ENCODE results near the gene PXMP2. TPM values are rescaled to one million over a fixed set of nuclear protein-coding genes. Genes with fewer than 3 reads are reported as not detected.

Gene PXMP2
- 28.0 and 36.6 TPM in 2 replicates for total RNA-seq (2014; rRNA removed; shearing (Covaris generic))

DNA sequence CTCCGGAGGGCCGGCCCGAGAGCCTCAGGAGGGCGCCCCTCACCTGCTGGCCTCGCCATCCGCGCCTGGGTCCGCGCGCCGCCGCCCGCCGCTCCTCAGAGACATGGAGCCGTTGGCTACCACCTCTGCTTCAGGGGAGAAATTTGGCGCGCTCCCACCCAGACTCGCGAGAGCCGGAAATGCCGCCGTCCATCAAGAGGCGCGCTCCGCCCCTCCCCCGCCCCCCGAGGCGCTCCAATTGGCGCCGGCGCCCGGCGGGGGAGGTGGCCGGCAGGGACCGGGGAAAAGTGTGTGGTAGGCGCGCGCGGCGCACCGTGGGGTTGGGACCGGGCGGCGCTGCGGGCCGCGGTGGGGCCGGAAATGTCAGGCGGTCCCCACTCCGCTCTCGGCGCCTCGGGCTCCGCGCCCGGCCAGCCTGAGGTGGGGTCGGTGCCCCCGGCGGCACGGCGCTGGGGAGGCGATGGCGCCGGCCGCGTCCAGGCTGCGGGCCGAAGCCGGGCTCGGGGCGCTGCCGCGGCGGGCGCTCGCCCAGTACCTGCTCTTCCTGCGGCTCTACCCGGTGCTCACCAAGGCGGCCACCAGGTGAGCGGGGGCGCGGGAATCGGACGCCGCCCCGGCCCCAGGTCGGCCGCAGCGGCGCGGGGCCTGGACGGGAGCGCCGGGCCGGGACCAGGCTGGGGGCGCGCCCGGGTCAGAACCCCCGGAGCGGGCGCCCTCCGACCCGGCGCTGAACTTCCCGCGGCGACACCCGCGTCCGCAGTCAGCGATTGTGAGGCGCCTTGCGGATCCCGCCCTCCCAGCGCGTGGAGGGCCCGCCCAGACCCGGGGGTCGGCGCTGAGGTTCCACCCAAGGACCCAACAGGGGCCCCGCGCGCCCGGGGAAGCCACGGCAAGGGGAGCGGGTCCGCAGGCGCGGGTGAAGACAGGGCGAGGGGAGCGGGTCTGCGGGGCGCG, at the start of gene PXMP2, which contains the start of gene POLE:
Gene PXMP2 (plus strand): TSS at position 377 of the 954 bp plus-strand sequence. CDS start 84 bp downstream, at position 461.
Gene POLE (minus strand): TSS at position 132 of the 954 bp plus-strand sequence. CDS start 27 bp downstream, at position 105.
- peak; percentile 82 for DNase-seq (ENCODE audit: low spot score)

DNA sequence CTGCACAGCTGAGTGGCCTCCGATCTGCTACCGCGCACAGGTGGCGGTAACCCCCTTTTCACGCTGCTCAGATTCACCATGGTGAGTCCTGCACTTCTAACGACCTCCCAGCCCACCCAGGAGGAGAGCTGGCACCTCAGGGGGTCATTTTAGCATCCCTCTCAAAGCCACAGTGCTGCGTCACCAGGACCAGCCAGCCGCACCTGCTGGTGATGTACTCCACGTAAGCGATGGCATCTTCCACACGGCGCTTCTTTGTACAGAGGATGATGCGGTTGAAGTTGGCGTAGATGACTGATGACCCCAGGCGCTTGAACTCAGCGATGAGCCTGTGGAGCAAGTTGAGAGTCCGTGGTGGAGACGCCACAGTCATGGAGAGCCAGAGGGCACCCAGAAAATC, 49.6 kb upstream of the PXMP2 start:
- no peak for DNase-seq (ENCODE audit: low spot score)

DNA sequence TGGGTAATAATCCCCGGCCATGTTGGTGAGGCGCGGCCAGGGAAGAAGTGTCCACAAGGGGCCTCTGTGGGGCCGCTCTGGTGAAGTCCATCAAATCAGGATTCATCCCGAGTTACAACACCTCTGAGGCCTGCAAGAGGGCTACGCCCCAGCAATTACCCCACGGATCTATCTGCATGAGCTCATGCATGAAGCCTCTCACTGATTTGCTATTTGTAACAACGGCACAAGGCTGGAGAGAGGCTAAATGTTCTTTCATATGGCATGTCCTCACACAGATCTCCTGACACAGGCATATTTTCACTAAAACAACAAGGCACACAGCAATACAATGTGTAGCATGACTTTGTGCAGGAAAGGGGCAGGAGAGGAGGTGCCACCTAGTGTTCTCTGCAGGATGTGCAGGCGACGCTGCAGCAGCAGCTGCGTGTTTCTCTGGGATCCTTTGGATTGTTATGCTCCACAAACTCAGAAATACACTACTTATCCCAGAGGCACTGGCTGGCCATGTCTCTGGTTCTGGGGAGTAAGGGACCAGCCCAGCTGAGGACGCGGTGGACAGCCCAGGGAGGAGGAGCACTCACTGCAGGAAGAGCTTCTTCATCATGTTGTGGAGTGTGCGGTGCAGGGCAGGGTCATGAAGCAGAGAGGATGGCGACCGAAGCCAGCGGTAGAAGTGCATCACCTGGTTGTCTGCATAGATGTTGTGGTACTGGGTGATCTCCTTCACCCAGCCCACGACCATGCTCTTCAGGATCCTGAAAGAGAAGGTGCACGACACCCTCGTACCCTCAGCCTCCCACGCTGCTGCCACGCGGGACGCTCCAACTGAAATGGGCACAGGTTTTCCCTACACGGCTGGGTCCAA, 48.6 kb upstream of the PXMP2 start:
- DNase-seq (ENCODE audit: low spot score): no peak

DNA sequence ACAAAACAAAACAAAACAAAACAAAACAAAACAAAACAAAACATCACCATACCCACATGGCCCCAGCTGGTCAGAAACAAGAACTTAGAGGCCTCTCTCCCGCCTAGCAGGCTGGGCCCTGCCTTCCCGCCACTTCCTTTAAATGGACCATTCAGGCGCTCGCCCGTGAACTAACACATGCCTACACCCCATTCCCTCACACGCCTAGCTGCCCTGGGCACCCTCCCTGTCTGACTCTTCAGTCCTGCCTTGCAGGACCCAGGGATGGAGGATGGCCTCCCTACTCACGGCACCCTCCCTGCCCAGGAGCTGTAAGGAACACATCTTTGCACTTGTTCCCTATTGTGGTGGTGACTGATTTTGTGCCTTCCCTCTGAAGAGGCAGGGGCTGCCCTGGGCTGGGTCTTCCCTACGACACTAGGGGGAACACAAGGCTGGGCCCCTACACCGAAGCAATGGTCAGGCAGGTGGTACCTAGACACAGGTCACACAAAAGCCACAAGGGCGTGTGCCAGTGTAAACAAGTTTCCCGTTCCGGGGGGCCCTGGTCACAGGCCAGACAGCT, 47.3 kb upstream of the PXMP2 start:
- no peak for DNase-seq (ENCODE audit: low spot score)

DNA sequence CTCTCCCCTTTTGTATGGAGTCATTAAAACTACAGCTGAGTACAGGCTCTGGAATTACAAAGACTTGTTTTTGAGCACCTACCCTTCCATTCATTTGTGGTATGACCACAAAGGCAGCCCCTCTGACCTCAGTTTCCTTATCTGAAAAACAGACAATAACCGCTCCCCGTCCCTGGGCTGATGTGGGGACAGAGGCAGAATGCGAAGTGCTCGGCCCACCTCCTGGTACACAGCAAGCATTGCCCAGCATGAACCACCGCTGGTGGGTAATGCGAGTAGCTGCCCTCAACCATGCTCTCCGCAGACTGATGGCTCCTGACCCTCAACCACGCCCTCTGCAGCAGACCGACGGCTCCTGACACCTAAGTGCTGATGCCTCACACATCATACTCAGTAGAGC, 46.5 kb upstream of the PXMP2 start:
- DNase-seq (ENCODE audit: low spot score): no peak

DNA sequence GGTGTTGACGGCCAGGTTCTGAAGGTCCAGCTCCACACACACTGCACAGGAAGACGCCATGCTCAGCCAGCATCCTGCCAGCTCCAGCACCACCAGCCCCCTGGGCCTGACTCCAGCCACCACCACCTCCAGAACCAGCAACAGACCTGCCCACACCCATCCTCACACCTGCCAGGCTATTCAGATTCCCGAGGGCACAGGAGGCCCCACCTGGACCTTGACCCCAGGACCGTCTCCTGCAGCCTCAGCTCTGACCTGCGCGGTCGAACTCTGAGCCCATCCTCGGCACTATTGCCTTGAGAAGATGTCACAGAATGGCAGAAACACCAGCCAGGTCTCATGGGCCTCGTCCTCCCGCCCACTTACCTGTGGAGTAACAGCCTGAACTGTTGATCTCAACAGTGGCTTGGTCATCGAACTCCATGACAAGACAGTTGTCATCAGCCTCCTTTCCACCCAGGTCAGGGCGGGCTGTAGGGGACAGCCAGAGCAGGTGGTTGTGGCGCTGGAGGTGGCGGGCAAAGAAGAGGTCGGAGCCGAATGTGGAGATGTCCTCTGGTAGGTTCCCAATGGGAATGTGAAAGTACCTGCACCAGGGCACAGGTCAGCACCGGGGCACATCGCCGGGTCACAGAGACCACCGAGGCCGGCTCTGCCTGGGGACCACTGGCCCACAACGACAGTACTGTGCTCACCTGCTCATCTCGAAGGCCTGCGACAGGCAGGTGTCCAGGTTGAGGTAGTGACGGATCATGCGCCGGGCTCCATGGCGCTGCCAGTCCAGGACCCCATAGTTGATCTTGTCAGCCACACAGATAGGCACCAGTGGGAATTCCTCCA, 45.4 kb upstream of the PXMP2 start:
- DNase-seq (ENCODE audit: low spot score): no peak

DNA sequence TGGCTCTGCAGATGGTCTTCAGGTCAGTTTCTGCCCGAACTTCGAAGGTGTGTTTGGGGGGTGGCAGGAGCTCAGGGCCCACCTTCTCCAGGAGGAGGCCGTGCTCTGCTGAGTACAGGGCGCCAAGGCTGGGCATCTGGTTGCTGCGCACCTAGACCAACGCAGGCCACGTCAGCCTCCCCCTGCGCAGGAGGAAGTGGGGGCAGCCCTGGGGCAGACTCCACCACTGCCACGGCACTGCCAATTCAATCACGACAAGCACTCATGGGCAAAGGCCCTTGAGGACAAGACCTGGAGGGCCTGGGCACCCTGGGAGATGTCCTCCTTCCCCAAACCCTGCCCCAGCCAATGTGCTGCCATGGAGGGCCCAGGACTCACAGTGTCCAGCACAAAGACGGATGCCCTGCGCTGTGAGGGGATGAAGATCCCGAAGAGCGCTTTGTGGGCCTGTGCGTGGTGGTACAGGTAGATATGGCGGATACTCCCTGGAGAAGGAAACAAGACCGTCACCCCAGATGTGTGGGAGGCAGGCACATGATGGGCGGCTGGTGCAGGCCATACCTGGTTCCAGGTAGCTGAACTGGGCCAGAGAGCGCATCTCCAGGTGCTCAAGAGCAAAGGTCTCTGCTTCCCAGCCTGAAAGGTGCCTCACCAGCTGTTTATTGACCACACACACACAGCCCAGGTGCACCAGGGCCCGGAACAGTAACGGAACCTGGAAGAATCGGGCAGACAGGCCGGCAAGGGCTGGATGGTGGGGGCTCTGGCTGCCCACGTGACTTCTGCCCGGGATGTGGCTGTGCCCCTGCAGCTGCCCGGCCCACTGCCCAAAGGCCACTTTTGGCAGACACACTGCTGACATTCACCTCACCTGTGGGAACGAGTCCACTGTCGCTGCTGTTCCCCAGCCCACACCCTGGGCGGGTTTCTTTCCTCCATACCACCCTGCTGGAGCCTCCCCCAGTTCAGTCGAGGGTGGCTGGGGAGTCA, 44.2 kb upstream of the PXMP2 start:
- DNase-seq (ENCODE audit: low spot score): no peak

GRCh38 chr12:132646850-132647249, 40.5 kb upstream of the PXMP2 start:
- no peak for DNase-seq (ENCODE audit: low spot score)

DNA sequence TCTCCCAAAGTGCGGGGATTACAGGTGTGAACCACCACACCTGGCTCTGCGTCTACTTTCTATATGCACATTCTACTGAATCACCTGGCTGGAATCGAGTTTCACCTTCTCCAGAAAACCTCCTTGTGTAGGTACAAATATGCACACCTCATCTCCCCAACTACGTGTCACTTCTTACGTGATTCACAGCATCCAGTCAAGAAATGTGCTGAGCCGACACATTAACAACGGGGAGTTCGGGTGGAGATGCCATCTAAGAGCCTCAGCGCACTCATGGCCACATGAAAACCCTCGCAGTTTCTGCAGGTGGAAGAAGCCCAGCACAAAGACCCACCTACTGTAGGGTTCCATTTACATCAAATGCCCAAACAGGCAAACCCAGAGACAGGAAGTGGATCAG, 39.5 kb upstream of the PXMP2 start:
- no peak for DNase-seq (ENCODE audit: low spot score)

- DNase-seq (ENCODE audit: low spot score): no peak
These were observed 38.7 kb upstream of the PXMP2 start for GRCh38 chr12:132648616-132649225.

DNA sequence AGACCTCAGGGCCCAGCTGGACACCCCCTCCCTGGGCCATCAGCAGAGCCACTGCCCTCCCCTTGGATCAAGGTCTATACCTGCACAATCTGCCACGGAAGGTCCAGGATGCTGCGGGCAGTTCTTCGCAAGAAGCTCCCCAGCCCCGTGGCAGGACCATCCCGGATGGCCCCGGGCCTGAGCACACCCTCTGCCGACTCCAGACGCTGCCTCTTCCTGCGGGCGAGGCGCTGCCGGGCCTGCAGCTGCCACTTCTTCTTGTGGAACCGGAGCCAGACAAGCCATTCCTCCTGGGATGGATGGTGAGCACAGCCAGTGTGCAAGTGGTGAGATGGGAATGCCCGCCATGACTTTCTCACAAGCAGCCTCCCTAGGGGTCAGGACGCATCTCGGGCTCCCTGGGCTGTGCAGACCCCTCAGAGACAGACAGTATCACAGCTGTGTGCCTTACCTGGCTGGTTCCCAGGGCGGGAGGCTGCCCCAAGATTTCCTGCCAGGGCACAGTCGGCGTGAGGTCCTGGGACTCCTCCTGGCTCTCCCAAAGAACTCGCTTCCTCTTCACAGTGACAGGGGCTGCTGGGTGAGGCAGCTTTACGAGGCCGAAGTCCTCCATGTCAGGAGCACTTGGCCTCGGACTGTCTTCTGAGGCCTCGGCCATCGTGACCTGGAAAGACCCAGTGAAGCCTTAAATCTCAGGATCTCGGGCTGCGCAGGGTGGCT, 38.0 kb upstream of the PXMP2 start:
- DNase-seq (ENCODE audit: low spot score): no peak

- DNase-seq (ENCODE audit: low spot score): no peak
These were observed 35.8 kb upstream of the PXMP2 start for GRCh38 chr12:132651444-132652100.

DNA sequence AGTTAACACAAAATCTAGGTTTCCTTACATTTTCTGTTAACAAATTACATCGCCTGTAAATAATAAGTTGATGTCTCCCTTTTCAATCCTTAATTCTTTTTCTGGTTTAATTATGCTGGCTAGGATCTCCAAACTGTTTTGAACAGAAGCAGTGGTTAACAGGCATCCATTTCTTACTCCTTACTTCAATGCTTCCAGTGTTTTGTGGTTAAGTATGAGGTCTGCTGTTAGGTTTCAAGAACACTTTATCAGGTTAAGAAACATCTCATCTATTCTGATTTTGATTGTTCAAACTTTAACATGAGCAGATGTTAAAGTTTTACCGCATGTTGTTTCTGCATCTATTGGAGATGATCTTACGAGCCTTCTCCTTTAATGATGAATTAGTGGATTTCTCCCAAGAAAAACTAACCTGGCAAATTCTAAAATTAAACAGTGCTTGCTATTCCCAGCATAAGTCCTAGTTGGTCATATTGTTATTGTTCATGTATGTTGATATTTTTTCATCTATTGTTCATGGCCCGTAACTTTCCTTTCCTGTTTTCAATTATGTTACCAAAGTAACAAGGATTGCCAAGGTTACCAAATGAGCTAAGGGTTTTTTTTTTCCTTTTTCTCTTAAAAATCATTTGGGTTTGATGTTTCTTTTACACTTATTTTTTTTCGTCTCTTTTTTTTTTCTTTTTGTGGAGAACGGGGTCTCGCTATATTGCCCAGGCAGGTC, 33.7 kb upstream of the PXMP2 start:
- DNase-seq (ENCODE audit: low spot score): no peak

- DNase-seq (ENCODE audit: low spot score): no peak
These were observed 30.2 kb upstream of the PXMP2 start for GRCh38 chr12:132657004-132657727.

GRCh38 chr12:132658149-132658894, 29.1 kb upstream of the PXMP2 start:
- DNase-seq (ENCODE audit: low spot score): no peak

GRCh38 chr12:132659146-132659545, 28.2 kb upstream of the PXMP2 start:
- no peak for DNase-seq (ENCODE audit: low spot score)

All from H4 (cell line).